K562 (cell line): ENCODE measurements around the gene CCDC116. TPM values are rescaled to one million over a fixed set of nuclear protein-coding genes. Genes with fewer than 3 reads are reported as not detected.
A peak's percentile ranks its signal among the peaks of the same experiment; 100 is the strongest.

Experiments used
- BHLHE40 ChIP-seq: IDR thresholded peaks from 2 replicates; pipeline ENCODE4 v1.6.1; 2011; ENCODE audit warnings: low read length, improper control_type of control experiment
- BRD4 ChIP-seq: fragments of 200-600 bp; sonication (generic); IDR thresholded peaks from 2 replicates; pipeline ENCODE4 v1.6.1; 2017; ENCODE audit warnings: inconsistent platforms
- CBX3 ChIP-seq, 2 experiments: IDR thresholded peaks; 1 replicate in 1 of 2; 2 replicates in 1 of 2; pipeline ENCODE4 v1.6.1; 2012; ENCODE audit warnings: inconsistent platforms in 2 of 2, low read length in 2 of 2, borderline replicate concordance in 1 of 2, control low read depth in 1 of 2
- EGR1 ChIP-seq: fragments of 450-650 bp; conservative IDR thresholded peaks from 2 replicates; pipeline ENCODE4 v1.6.1; 2017; ENCODE audit warnings: mild to moderate bottlenecking
- MCM5 ChIP-seq: fragments of 450-650 bp; IDR thresholded peaks from 2 replicates; pipeline ENCODE4 v1.6.1; 2016; ENCODE audit warnings: low read depth
- MXI1 ChIP-seq: IDR thresholded peaks from 2 replicates; pipeline ENCODE4 v1.6.1; 2011; ENCODE audit warnings: low read depth, mild to moderate bottlenecking, improper control_type of control experiment, low read length
- NFYB ChIP-seq: IDR thresholded peaks from 2 replicates; pipeline ENCODE4 v1.6.1; 2011; ENCODE audit warnings: mild to moderate bottlenecking, moderate library complexity; ENCODE audit not compliant: insufficient read length; ENCODE audit errors: extremely low read depth
- PHF8 ChIP-seq: fragments of 200-600 bp; sonication (generic); IDR thresholded peaks from 2 replicates; pipeline ENCODE4 v1.6.1; 2012; ENCODE audit warnings: mixed run types, mild to moderate bottlenecking, inconsistent platforms, low read length, moderate library complexity, borderline replicate concordance
- polyA plus RNA-seq, 8 experiments: library from polyadenylated mRNA; depleted of rRNA in 4 of 8; stranded (reverse) in 5 of 8; unstranded in 3 of 8; fragments of >200 nt; fragmentation: Nextera tagmentation in 2 of 8; fragmentation: Illumina TruSeq in 1 of 8; extraction: Ambion mirVana in 2 of 8; extraction: Trizol in 1 of 8; gene quantifications; 2 replicates each; pipeline versions ENCODE4 v1.2.1 to v1.2.3, GENCODE V29; 2011 to 2014; ENCODE audit warnings: inconsistent platforms in 1 of 8, missing spikeins in 1 of 8
- total RNA-seq, 7 experiments: library from RNA; depleted of rRNA in 6 of 7; stranded (reverse); fragments of >200 nt in 6 of 7; fragmentation: Illumina TruSeq in 2 of 7; extraction: Trizol in 2 of 7; gene quantifications; 2 replicates each; pipeline versions ENCODE4 v1.2.1 to v1.2.3, GENCODE V29; 2011 to 2021; ENCODE audit warnings: low replicate concordance in 1 of 7
- TF ChIP-seq, protein P1 (sequence below): sonication (generic); formaldehyde crosslinking; IDR thresholded peaks from 2 replicates; pipeline ENCODE4 v1.8.1; 2023; ENCODE audit warnings: mild to moderate bottlenecking, missing genetic modification reagents
- TF ChIP-seq, protein P2 (sequence below), 2 experiments: fragments of 450-650 bp; IDR thresholded peaks; 2 replicates each; pipeline ENCODE4 v1.6.1; 2016; ENCODE audit warnings: mild to moderate bottlenecking in 2 of 2, borderline replicate concordance in 1 of 2, low read depth in 1 of 2, moderate library complexity in 1 of 2
- TF ChIP-seq, protein P3 (sequence below), 3 experiments: IDR thresholded peaks in 2 of 3; conservative IDR thresholded peaks in 1 of 3; 2 replicates each; pipeline ENCODE4 v1.5.1; 2011 to 2012; ENCODE audit warnings: low read length in 3 of 3, mild to moderate bottlenecking in 3 of 3, control low read depth in 2 of 3, improper control_type of control experiment in 1 of 3, inconsistent platforms in 1 of 3, low read depth in 1 of 3, mixed read lengths in 1 of 3, moderate library complexity in 1 of 3; ENCODE audit not compliant: insufficient read depth in 2 of 3
- TF ChIP-seq, protein P4 (sequence below), 2 experiments: fragments of 450-650 bp in 1 of 2; sonication (generic) in 1 of 2; formaldehyde crosslinking; conservative IDR thresholded peaks; 2 replicates each; pipeline versions ENCODE4 v1.4.0 to v1.8.1; 2020 to 2022; ENCODE audit warnings: mild to moderate bottlenecking in 1 of 2, missing genetic modification reagents in 1 of 2

CCDC116 gene
- total and polyA plus RNA-seq, 9 of the 15 experiments (the other 6 are each of a cell fraction or from before 2014, with no cell fraction given) = 1.6 to 11.3 (median 4.7) TPM

DNA sequence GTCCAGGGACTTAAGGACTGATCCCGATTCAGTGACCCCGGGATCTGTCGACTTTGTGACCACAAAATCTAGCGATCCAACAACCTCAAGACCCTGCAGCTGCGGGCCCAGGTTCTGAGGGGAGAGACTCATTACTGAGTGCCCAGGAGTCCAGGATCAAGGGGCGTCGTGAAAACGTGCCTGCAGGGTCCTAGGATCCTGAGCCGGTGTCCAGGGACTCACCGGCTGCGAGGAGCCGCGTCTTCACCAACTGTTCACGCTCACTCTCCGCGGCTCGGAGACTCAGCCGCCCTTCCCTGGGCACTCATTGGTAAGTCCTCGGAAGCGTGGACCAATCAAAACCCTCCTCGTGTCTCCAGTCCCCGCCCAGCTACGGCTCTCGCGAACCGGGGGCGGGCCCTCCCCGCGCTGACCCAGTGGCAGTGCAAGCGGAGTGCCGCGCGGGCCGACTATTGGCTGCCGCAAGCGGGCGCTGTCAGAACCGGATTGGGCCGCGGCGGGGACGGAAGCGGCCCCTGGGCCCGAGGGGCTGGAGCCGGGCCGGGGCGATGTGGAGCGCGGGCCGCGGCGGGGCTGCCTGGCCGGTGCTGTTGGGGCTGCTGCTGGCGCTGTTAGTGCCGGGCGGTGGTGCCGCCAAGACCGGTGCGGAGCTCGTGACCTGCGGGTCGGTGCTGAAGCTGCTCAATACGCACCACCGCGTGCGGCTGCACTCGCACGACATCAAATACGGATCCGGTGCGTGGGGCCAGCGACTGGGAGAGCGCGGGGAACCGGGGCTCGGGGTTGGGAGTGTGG, 9.4 kb downstream of the CCDC116 start, which contains the start of gene SDF2L1 (continued):
- TF ChIP-seq, protein P1, sequence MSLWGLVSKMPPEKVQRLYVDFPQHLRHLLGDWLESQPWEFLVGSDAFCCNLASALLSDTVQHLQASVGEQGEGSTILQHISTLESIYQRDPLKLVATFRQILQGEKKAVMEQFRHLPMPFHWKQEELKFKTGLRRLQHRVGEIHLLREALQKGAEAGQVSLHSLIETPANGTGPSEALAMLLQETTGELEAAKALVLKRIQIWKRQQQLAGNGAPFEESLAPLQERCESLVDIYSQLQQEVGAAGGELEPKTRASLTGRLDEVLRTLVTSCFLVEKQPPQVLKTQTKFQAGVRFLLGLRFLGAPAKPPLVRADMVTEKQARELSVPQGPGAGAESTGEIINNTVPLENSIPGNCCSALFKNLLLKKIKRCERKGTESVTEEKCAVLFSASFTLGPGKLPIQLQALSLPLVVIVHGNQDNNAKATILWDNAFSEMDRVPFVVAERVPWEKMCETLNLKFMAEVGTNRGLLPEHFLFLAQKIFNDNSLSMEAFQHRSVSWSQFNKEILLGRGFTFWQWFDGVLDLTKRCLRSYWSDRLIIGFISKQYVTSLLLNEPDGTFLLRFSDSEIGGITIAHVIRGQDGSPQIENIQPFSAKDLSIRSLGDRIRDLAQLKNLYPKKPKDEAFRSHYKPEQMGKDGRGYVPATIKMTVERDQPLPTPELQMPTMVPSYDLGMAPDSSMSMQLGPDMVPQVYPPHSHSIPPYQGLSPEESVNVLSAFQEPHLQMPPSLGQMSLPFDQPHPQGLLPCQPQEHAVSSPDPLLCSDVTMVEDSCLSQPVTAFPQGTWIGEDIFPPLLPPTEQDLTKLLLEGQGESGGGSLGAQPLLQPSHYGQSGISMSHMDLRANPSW (CRISPR knock-in tag) = peak; percentile 99
- TF ChIP-seq, protein P2, sequence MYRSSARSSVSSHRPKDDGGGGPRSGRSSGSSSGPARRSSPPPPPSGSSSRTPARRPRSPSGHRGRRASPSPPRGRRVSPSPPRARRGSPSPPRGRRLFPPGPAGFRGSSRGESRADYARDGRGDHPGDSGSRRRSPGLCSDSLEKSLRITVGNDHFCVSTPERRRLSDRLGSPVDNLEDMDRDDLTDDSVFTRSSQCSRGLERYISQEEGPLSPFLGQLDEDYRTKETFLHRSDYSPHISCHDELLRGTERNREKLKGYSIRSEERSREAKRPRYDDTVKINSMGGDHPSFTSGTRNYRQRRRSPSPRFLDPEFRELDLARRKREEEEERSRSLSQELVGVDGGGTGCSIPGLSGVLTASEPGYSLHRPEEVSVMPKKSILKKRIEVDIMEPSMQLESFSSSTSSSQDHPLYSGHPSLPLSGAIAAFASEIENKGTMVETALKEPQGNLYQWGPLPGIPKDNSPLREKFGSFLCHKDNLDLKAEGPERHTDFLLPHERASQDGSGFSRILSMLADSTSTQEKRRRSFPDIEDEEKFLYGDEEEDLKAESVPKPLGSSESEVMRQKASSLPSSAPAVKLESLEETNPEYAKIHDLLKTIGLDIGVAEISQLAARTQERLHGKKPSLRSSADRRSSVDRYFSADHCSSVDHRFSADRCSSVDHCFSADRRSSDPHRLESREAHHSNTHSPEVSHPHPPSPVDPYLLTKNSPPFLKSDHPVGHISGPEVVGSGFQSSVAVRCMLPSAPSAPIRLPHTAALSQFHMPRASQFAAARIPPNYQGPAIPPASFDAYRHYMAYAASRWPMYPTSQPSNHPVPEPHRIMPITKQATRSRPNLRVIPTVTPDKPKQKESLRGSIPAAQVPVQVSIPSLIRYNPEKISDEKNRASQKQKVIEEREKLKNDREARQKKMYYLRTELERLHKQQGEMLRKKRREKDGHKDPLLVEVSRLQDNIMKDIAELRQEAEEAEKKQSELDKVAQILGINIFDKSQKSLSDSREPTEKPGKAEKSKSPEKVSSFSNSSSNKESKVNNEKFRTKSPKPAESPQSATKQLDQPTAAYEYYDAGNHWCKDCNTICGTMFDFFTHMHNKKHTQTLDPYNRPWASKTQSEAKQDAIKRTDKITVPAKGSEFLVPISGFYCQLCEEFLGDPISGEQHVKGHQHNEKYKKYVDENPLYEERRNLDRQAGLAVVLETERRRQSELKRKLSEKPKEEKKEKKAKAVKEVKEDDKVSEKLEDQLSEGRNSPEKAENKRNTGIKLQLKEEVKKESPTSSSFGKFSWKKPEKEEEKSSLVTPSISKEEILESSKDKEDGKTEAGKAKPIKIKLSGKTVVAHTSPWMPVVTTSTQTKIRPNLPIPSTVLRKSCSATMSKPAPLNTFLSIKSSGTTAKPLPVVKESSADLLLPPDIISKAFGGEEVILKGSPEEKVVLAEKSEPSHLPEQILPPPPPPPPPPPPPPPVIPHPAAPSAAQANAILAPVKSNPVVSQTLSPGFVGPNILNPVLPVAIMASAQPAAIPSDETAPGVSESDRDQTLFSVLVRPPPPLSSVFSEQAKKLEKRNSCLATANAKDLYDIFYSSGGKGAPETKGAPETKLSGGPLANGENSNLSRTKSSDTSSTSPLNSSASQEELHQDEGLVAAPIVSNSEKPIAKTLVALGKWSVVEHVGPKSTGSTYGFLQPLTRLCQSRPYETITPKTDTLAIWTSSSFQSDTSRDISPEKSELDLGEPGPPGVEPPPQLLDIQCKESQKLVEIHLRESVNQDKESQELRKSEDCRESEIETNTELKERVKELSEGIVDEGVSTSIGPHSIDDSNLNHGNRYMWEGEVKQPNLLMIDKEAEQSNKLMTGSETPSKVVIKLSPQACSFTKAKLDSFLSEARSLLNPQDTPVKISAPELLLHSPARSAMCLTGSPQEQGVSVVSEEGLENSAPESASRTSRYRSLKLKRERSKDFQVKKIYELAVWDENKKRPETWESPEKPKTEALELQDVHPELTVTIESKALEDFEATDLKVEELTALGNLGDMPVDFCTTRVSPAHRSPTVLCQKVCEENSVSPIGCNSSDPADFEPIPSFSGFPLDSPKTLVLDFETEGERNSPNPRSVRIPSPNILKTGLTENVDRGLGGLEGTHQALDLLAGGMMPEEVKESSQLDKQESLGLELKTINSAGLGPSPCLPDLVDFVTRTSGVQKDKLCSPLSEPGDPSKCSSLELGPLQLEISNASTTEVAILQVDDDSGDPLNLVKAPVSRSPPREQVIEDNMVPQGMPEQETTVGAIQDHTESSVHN (IDR thresholded peaks at IDR 0.05; ENCODE audit: borderline replicate concordance in 1 of 2, low read depth in 1 of 2) = no peak
- TF ChIP-seq, protein P3, sequence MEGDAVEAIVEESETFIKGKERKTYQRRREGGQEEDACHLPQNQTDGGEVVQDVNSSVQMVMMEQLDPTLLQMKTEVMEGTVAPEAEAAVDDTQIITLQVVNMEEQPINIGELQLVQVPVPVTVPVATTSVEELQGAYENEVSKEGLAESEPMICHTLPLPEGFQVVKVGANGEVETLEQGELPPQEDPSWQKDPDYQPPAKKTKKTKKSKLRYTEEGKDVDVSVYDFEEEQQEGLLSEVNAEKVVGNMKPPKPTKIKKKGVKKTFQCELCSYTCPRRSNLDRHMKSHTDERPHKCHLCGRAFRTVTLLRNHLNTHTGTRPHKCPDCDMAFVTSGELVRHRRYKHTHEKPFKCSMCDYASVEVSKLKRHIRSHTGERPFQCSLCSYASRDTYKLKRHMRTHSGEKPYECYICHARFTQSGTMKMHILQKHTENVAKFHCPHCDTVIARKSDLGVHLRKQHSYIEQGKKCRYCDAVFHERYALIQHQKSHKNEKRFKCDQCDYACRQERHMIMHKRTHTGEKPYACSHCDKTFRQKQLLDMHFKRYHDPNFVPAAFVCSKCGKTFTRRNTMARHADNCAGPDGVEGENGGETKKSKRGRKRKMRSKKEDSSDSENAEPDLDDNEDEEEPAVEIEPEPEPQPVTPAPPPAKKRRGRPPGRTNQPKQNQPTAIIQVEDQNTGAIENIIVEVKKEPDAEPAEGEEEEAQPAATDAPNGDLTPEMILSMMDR (IDR thresholded peaks at IDR 0.05 in 2 of 3, conservative IDR thresholded peaks at IDR 0.05 in 1 of 3; ENCODE audit: insufficient read depth in 2 of 3, low read depth in 1 of 3, low read length in 3 of 3) = peak in 2 of 3 experiments; percentile 43 to 84; a peak in 3 of 6 replicates
- peak; percentile 85 for TF ChIP-seq MXI1
- TF ChIP-seq EGR1 = no peak
- TF ChIP-seq BRD4 = peak; percentile 99; the same call in 1 of the 2 replicates
- TF ChIP-seq MCM5 = no peak
- no peak for TF ChIP-seq NFYB
- TF ChIP-seq, protein P4, sequence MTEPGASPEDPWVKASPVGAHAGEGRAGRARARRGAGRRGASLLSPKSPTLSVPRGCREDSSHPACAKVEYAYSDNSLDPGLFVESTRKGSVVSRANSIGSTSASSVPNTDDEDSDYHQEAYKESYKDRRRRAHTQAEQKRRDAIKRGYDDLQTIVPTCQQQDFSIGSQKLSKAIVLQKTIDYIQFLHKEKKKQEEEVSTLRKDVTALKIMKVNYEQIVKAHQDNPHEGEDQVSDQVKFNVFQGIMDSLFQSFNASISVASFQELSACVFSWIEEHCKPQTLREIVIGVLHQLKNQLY (CRISPR knock-in tag; conservative IDR thresholded peaks at IDR 0.05) = peak in 1 of 2 experiments; percentile 97; a peak in 2 of 4 replicates
- TF ChIP-seq PHF8 = peak; percentile 98
- peak; percentile 88 for TF ChIP-seq BHLHE40
- TF ChIP-seq CBX3 (IDR thresholded peaks at IDR 0.05; ENCODE audit: borderline replicate concordance in 1 of 2, low read length in 2 of 2) = peak in 1 of 2 experiments; percentile 29; a peak in 1 of 3 replicates
